H1 (cell line): ENCODE results near the gene CACNA1A. TPM values are rescaled to one million over a fixed set of nuclear protein-coding genes. Genes with fewer than 3 reads are reported as not detected.

Experiments used
- SAP30 ChIP-seq: fragments of 300-600 bp; sonication (generic); IDR thresholded peaks from 2 replicates; pipeline ENCODE4 v1.7.1; 2012; ENCODE audit warnings: low read length, moderate library complexity, mild to moderate bottlenecking, inconsistent platforms; ENCODE audit not compliant: insufficient read depth, insufficient replicate concordance
- SIN3A ChIP-seq, 2 experiments: IDR thresholded peaks in 1 of 2; conservative IDR thresholded peaks in 1 of 2; 2 replicates each; pipeline ENCODE4 v1.6.1; 2011 to 2012; ENCODE audit warnings: low read length in 2 of 2, improper control_type of control experiment in 1 of 2, low read depth in 1 of 2, mild to moderate bottlenecking in 1 of 2
- SIX5 ChIP-seq: IDR thresholded peaks from 2 replicates; pipeline ENCODE4 v1.6.1; 2011; ENCODE audit warnings: mild to moderate bottlenecking, low read depth, low read length
- TAF7 ChIP-seq: optimal IDR thresholded peaks from 2 replicates; pipeline ENCODE3; 2011; ENCODE audit warnings: low read depth, mild to moderate bottlenecking, inconsistent platforms, low read length, moderate library complexity, borderline replicate concordance
- TEAD4 ChIP-seq: IDR thresholded peaks from 2 replicates; pipeline ENCODE4 v1.6.1; 2012; ENCODE audit warnings: low read depth, low read length, inconsistent platforms, mixed read lengths
- polyA plus RNA-seq, 7 experiments: library from polyadenylated mRNA; depleted of rRNA in 3 of 7; stranded (reverse) in 5 of 7; unstranded in 2 of 7; fragments of >200 nt in 5 of 7; fragments of 200-250 nt in 2 of 7; gene quantifications; 1 replicate in 5 of 7; 2 replicates in 1 of 7; 4 replicates in 1 of 7; pipeline versions ENCODE4 v1.2.1 to v1.2.3, GENCODE V29; 2011 to 2013; ENCODE audit warnings: missing spikeins in 2 of 7, mixed read lengths in 2 of 7
- total RNA-seq: library from RNA; stranded (reverse); fragmentation: NEBNext Ultra II Directional; extraction: Animal tissue kit (Norgen Biotek cat#: 25700); gene quantifications from 2 replicates; pipeline ENCODE4 v1.2.1, GENCODE V29; 2021
- TF ChIP-seq, protein P1 (sequence below): fragments of 300-600 bp; sonication (generic); IDR thresholded peaks from 2 replicates; pipeline ENCODE4 v1.7.1; 2012; ENCODE audit warnings: low read length, moderate library complexity, mild to moderate bottlenecking, inconsistent platforms; ENCODE audit not compliant: insufficient replicate concordance

CACNA1A gene
- total and polyA plus RNA-seq, 2 of the 8 experiments (the other 6 are each of a cell fraction or from before 2014, with no cell fraction given) = 10.7 to 25.3 TPM

- TF ChIP-seq, protein P1, sequence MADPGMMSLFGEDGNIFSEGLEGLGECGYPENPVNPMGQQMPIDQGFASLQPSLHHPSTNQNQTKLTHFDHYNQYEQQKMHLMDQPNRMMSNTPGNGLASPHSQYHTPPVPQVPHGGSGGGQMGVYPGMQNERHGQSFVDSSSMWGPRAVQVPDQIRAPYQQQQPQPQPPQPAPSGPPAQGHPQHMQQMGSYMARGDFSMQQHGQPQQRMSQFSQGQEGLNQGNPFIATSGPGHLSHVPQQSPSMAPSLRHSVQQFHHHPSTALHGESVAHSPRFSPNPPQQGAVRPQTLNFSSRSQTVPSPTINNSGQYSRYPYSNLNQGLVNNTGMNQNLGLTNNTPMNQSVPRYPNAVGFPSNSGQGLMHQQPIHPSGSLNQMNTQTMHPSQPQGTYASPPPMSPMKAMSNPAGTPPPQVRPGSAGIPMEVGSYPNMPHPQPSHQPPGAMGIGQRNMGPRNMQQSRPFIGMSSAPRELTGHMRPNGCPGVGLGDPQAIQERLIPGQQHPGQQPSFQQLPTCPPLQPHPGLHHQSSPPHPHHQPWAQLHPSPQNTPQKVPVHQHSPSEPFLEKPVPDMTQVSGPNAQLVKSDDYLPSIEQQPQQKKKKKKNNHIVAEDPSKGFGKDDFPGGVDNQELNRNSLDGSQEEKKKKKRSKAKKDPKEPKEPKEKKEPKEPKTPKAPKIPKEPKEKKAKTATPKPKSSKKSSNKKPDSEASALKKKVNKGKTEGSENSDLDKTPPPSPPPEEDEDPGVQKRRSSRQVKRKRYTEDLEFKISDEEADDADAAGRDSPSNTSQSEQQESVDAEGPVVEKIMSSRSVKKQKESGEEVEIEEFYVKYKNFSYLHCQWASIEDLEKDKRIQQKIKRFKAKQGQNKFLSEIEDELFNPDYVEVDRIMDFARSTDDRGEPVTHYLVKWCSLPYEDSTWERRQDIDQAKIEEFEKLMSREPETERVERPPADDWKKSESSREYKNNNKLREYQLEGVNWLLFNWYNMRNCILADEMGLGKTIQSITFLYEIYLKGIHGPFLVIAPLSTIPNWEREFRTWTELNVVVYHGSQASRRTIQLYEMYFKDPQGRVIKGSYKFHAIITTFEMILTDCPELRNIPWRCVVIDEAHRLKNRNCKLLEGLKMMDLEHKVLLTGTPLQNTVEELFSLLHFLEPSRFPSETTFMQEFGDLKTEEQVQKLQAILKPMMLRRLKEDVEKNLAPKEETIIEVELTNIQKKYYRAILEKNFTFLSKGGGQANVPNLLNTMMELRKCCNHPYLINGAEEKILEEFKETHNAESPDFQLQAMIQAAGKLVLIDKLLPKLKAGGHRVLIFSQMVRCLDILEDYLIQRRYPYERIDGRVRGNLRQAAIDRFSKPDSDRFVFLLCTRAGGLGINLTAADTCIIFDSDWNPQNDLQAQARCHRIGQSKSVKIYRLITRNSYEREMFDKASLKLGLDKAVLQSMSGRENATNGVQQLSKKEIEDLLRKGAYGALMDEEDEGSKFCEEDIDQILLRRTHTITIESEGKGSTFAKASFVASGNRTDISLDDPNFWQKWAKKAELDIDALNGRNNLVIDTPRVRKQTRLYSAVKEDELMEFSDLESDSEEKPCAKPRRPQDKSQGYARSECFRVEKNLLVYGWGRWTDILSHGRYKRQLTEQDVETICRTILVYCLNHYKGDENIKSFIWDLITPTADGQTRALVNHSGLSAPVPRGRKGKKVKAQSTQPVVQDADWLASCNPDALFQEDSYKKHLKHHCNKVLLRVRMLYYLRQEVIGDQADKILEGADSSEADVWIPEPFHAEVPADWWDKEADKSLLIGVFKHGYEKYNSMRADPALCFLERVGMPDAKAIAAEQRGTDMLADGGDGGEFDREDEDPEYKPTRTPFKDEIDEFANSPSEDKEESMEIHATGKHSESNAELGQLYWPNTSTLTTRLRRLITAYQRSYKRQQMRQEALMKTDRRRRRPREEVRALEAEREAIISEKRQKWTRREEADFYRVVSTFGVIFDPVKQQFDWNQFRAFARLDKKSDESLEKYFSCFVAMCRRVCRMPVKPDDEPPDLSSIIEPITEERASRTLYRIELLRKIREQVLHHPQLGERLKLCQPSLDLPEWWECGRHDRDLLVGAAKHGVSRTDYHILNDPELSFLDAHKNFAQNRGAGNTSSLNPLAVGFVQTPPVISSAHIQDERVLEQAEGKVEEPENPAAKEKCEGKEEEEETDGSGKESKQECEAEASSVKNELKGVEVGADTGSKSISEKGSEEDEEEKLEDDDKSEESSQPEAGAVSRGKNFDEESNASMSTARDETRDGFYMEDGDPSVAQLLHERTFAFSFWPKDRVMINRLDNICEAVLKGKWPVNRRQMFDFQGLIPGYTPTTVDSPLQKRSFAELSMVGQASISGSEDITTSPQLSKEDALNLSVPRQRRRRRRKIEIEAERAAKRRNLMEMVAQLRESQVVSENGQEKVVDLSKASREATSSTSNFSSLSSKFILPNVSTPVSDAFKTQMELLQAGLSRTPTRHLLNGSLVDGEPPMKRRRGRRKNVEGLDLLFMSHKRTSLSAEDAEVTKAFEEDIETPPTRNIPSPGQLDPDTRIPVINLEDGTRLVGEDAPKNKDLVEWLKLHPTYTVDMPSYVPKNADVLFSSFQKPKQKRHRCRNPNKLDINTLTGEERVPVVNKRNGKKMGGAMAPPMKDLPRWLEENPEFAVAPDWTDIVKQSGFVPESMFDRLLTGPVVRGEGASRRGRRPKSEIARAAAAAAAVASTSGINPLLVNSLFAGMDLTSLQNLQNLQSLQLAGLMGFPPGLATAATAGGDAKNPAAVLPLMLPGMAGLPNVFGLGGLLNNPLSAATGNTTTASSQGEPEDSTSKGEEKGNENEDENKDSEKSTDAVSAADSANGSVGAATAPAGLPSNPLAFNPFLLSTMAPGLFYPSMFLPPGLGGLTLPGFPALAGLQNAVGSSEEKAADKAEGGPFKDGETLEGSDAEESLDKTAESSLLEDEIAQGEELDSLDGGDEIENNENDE = no peak
- no peak for TF ChIP-seq TAF7
- TF ChIP-seq SIN3A (conservative IDR thresholded peaks at IDR 0.05 in 1 of 2, IDR thresholded peaks at IDR 0.05 in 1 of 2; ENCODE audit: low read depth in 1 of 2, low read length in 2 of 2) = no peak
- TF ChIP-seq TEAD4 = no peak
- TF ChIP-seq SIX5 = no peak
- TF ChIP-seq SAP30 = no peak
Measured at GRCh38 chr19:13382633-13382938, 123.7 kb downstream of the CACNA1A start (continued).
